IPS-18a (cell line): ENCODE measurements around the gene TYW5.

Experiments
- H3K27ac ChIP-seq: one replicate; pipeline ENCODE4 v1.5.1; 2013; ENCODE audit warnings: low read length
- H3K27me3 ChIP-seq: one replicate; pipeline ENCODE4 v1.6.1; 2013; ENCODE audit warnings: mild to moderate bottlenecking, low read length; ENCODE audit not compliant: control insufficient read depth, insufficient read depth
- H3K36me3 ChIP-seq: one replicate; pipeline ENCODE4 v1.6.1; 2013; ENCODE audit warnings: low read depth, low read length; ENCODE audit not compliant: control insufficient read depth
- H3K4me1 ChIP-seq: one replicate; pipeline ENCODE4 v1.6.1; 2013; ENCODE audit warnings: low read depth, low read length; ENCODE audit not compliant: control insufficient read depth
- H3K4me3 ChIP-seq: one replicate; pipeline ENCODE4 v1.5.1; 2013; ENCODE audit warnings: low read length
- H3K9ac ChIP-seq: one replicate; pipeline ENCODE4 v1.6.1; 2013; ENCODE audit warnings: mild to moderate bottlenecking, low read length, moderate library complexity
- H3K9me3 ChIP-seq: one replicate; pipeline ENCODE4 v1.6.1; 2013; ENCODE audit warnings: low read depth, low read length; ENCODE audit not compliant: control insufficient read depth

The TYW5 gene

GRCh38 chr2:199968126-199968525 lies 12.8 kb upstream of the TYW5 start:
- Histone ChIP-seq H3K27ac (no peak overlapping the region), H3K4me3 (no peak overlapping the region), H3K9ac (no peak overlapping the region), H3K36me3 (peaks cover 26% of the 10 kb centered on the region), H3K9me3 (no peaks in the 10 kb centered on the region), H3K27me3 (no peaks in the 10 kb centered on the region), H3K4me1 (no peaks in the 10 kb centered on the region)

- Histone ChIP-seq H3K4me1 (no peaks in the 10 kb centered on the region), H3K9me3 (no peaks in the 10 kb centered on the region), H3K36me3 (peaks cover 34% of the 10 kb centered on the region), H3K9ac (no peak overlapping the region), H3K4me3 (no peak overlapping the region), H3K27ac (no peak overlapping the region), H3K27me3 (no peaks in the 10 kb centered on the region)
Measured at GRCh38 chr2:199966976-199967375, 11.7 kb upstream of the TYW5 start.

- H3K27ac ChIP-seq: no peak overlapping the region
- no peaks in the 10 kb centered on the region for H3K9me3 ChIP-seq
- no peak overlapping the region for H3K4me3 ChIP-seq
- no peaks in the 10 kb centered on the region for H3K27me3 ChIP-seq
- H3K36me3 ChIP-seq: peaks cover 39% of the 10 kb centered on the region
- H3K9ac ChIP-seq: no peak overlapping the region
- no peaks in the 10 kb centered on the region for H3K4me1 ChIP-seq
Measured at GRCh38 chr2:199966405-199966804, 11.1 kb upstream of the TYW5 start.

GRCh38 chr2:199962203-199962602 lies 6.9 kb upstream of the TYW5 start:
- peaks cover 70% of the 10 kb centered on the region for H3K36me3 ChIP-seq
- no peak overlapping the region for H3K9ac ChIP-seq
- no peaks in the 10 kb centered on the region for H3K27me3 ChIP-seq
- no peaks in the 10 kb centered on the region for H3K4me1 ChIP-seq
- no peak overlapping the region for H3K4me3 ChIP-seq
- no peak overlapping the region for H3K27ac ChIP-seq
- no peaks in the 10 kb centered on the region for H3K9me3 ChIP-seq

GRCh38 chr2:199958014-199958413 lies 2.7 kb upstream of the TYW5 start:
- H3K9ac ChIP-seq: no peak overlapping the region
- no peak overlapping the region for H3K27ac ChIP-seq
- peaks cover 43% of the 10 kb centered on the region for H3K36me3 ChIP-seq

GRCh38 chr2:199956062-199956380 lies 730 bp upstream of the TYW5 start:
- Histone ChIP-seq H3K36me3 (peaks cover 36% of the 10 kb centered on the region), H3K9me3 (no peaks in the 10 kb centered on the region), H3K9ac (peak overlapping the region; percentile 96), H3K4me1 (peaks cover 4% of the 10 kb centered on the region), H3K4me3 (peak overlapping the region; percentile 92), H3K27ac (peak overlapping the region; percentile 90), H3K27me3 (no peaks in the 10 kb centered on the region)

More at GRCh38 chr2:199958014-199958413, 2.7 kb upstream of the TYW5 start:
- Histone ChIP-seq H3K27me3 (no peaks in the 10 kb centered on the region), H3K9me3 (no peaks in the 10 kb centered on the region), H3K4me3 (no peak overlapping the region), H3K4me1 (no peaks in the 10 kb centered on the region)

GRCh38 chr2:199955007-199955338 lies 318 bp downstream of the TYW5 start:
- Histone ChIP-seq H3K9ac (peak overlapping the region; percentile 96), H3K27me3 (no peaks in the 10 kb centered on the region), H3K9me3 (no peaks in the 10 kb centered on the region), H3K36me3 (peaks cover 36% of the 10 kb centered on the region), H3K4me3 (peak overlapping the region; percentile 92), H3K4me1 (peaks cover 4% of the 10 kb centered on the region), H3K27ac (peak overlapping the region; percentile 90)

- no peaks in the 10 kb centered on the region for H3K9me3 ChIP-seq
- H3K9ac ChIP-seq: no peak overlapping the region
- H3K4me1 ChIP-seq: peaks cover 4% of the 10 kb centered on the region
- H3K4me3 ChIP-seq: no peak overlapping the region
- peaks cover 51% of the 10 kb centered on the region for H3K36me3 ChIP-seq
- H3K27me3 ChIP-seq: no peaks in the 10 kb centered on the region
- H3K27ac ChIP-seq: no peak overlapping the region
Measured at GRCh38 chr2:199951023-199951422, 4.3 kb downstream of the TYW5 start.

- peaks cover 4% of the 10 kb centered on the region for H3K4me1 ChIP-seq
- no peak overlapping the region for H3K27ac ChIP-seq
- H3K4me3 ChIP-seq: no peak overlapping the region
- H3K9me3 ChIP-seq: no peaks in the 10 kb centered on the region
- no peaks in the 10 kb centered on the region for H3K27me3 ChIP-seq
- H3K36me3 ChIP-seq: peaks cover 57% of the 10 kb centered on the region
- H3K9ac ChIP-seq: no peak overlapping the region
Measured at GRCh38 chr2:199950396-199950795, 4.9 kb downstream of the TYW5 start.

- no peak overlapping the region for H3K27ac ChIP-seq
- H3K27me3 ChIP-seq: no peaks in the 10 kb centered on the region
- no peaks in the 10 kb centered on the region for H3K9me3 ChIP-seq
- H3K9ac ChIP-seq: no peak overlapping the region
- no peaks in the 10 kb centered on the region for H3K4me1 ChIP-seq
- peaks cover 75% of the 10 kb centered on the region for H3K36me3 ChIP-seq
- H3K4me3 ChIP-seq: no peak overlapping the region
Measured at GRCh38 chr2:199946836-199947235, 8.5 kb downstream of the TYW5 start.

- no peak overlapping the region for H3K9ac ChIP-seq
- peaks cover 75% of the 10 kb centered on the region for H3K36me3 ChIP-seq
- no peaks in the 10 kb centered on the region for H3K9me3 ChIP-seq
- H3K4me1 ChIP-seq: no peaks in the 10 kb centered on the region
- H3K27ac ChIP-seq: no peak overlapping the region
- H3K27me3 ChIP-seq: no peaks in the 10 kb centered on the region
- no peak overlapping the region for H3K4me3 ChIP-seq
Measured at GRCh38 chr2:199946196-199946595, 9.1 kb downstream of the TYW5 start.

- H3K4me3 ChIP-seq: no peak overlapping the region
- H3K9me3 ChIP-seq: no peaks in the 10 kb centered on the region
- no peak overlapping the region for H3K27ac ChIP-seq
- H3K9ac ChIP-seq: no peak overlapping the region
- peaks cover 70% of the 10 kb centered on the region for H3K36me3 ChIP-seq
- no peaks in the 10 kb centered on the region for H3K27me3 ChIP-seq
- no peaks in the 10 kb centered on the region for H3K4me1 ChIP-seq
Measured at GRCh38 chr2:199943373-199943772, 11.9 kb downstream of the TYW5 start.
